MM.1S (cell line): Measurements from ENCODE around the gene KIAA0319L.

Experiments used
- DNase-seq: peaks from one replicate; pipeline ENCODE4 v3.0.0-alpha.2; 2015
- H2AFZ ChIP-seq: fragments of 300-600 bp; sonication (generic); 2 replicates; pipeline ENCODE4 v1.6.0; 2016; ENCODE audit warnings: antibody characterized with exemption, low read length
- H3F3A ChIP-seq: fragments of 300-600 bp; sonication (generic); 2 replicates; pipeline ENCODE4 v1.6.1; 2016; ENCODE audit warnings: mild to moderate bottlenecking, antibody characterized with exemption, low read length, moderate library complexity, mixed read lengths; ENCODE audit not compliant: insufficient read depth
- H3K27ac ChIP-seq: fragments of 300-600 bp; sonication (generic); 2 replicates; pipeline ENCODE4 v1.5.1; 2016; ENCODE audit warnings: mild to moderate bottlenecking, low read length
- H3K27me3 ChIP-seq: fragments of 300-600 bp; sonication (generic); replicated peaks from 2 replicates; pipeline ENCODE4 v1.6.0; 2016; ENCODE audit warnings: low read length; ENCODE audit not compliant: insufficient read depth
- H3K36me3 ChIP-seq: fragments of 300-600 bp; sonication (generic); replicated peaks from 2 replicates; pipeline ENCODE4 v1.6.1; 2016; ENCODE audit warnings: mild to moderate bottlenecking, low read length, mixed read lengths; ENCODE audit not compliant: insufficient read depth
- H3K4me1 ChIP-seq: fragments of 300-600 bp; sonication (generic); 2 replicates; pipeline ENCODE4 v1.6.1; 2016; ENCODE audit warnings: low read length, mixed read lengths
- H3K4me2 ChIP-seq: fragments of 300-600 bp; sonication (generic); 2 replicates; pipeline ENCODE4 v1.6.0; 2016; ENCODE audit warnings: low read depth, low read length
- H3K4me3 ChIP-seq: fragments of 300-600 bp; sonication (generic); 2 replicates; pipeline ENCODE4 v1.5.1; 2016; ENCODE audit warnings: low read length, mixed read lengths
- H3K79me2 ChIP-seq: fragments of 300-600 bp; sonication (generic); 2 replicates; pipeline ENCODE4 v1.6.1; 2016; ENCODE audit warnings: mixed run types, low read length, mixed read lengths
- H3K9ac ChIP-seq: fragments of 300-600 bp; sonication (generic); 2 replicates; pipeline ENCODE4 v1.6.1; 2016; ENCODE audit warnings: low read length, mixed read lengths
- H3K9me2 ChIP-seq: fragments of 300-600 bp; sonication (generic); replicated peaks from 2 replicates; pipeline ENCODE4 v1.6.1; 2016; ENCODE audit warnings: mild to moderate bottlenecking, low read length, mixed read lengths; ENCODE audit not compliant: insufficient read depth
- H3K9me3 ChIP-seq: fragments of 300-600 bp; sonication (generic); replicated peaks from 2 replicates; pipeline ENCODE4 v1.6.1; 2016; ENCODE audit warnings: mild to moderate bottlenecking, low read length, mixed read lengths; ENCODE audit not compliant: insufficient read depth
- H4K20me1 ChIP-seq: fragments of 300-600 bp; sonication (generic); 2 replicates; pipeline ENCODE4 v1.6.1; 2016; ENCODE audit warnings: mild to moderate bottlenecking, low read length, moderate library complexity, mixed read lengths; ENCODE audit not compliant: insufficient read depth
- CTCF ChIP-seq: fragments of 300-600 bp; sonication (generic); IDR thresholded peaks from 2 replicates; pipeline ENCODE4 v1.5.1; 2016; ENCODE audit warnings: antibody characterized with exemption, low read length, mixed read lengths
- EZH2 ChIP-seq: fragments of 300-600 bp; sonication (generic); optimal IDR thresholded peaks from 2 replicates; pipeline ENCODE3; 2017; ENCODE audit warnings: low read depth, mild to moderate bottlenecking, antibody characterized with exemption, low read length, mixed read lengths
- EZH2phosphoT487 ChIP-seq: fragments of 300-600 bp; sonication (generic); IDR thresholded peaks from 2 replicates; pipeline ENCODE4 v1.6.1; 2018; ENCODE audit warnings: antibody characterized with exemption, low read length

Gene KIAA0319L

GRCh38 chr1:35555601-35556477 is 1.4 kb downstream of the KIAA0319L start:
- Histone ChIP-seq H3K79me2 (peaks cover 43% of the 10 kb centered on the region), H3K36me3 (no peaks in the 10 kb centered on the region), H3K9ac (peak overlapping the region; percentile 87; the same call in 1 of the 2 replicates), H4K20me1 (no peaks in the 10 kb centered on the region), H3K4me1 (peaks cover 11% of the 10 kb centered on the region), H3K9me3 (no peaks in the 10 kb centered on the region), H3K9me2 (no peaks in the 10 kb centered on the region), H3F3A (peaks cover 5% of the 10 kb centered on the region; the same call in 1 of the 2 replicates), H3K27me3 (no peaks in the 10 kb centered on the region), H3K27ac (no peak overlapping the region; the same call in 1 of the 2 replicates), H3K4me2 (peak overlapping the region; percentile 88), H2AFZ (no peak overlapping the region), H3K4me3 (peak overlapping the region; percentile 85)
- TF ChIP-seq CTCF (no peak), EZH2 (no peak), EZH2phosphoT487 (no peak)
- no peak for DNase-seq

DNA sequence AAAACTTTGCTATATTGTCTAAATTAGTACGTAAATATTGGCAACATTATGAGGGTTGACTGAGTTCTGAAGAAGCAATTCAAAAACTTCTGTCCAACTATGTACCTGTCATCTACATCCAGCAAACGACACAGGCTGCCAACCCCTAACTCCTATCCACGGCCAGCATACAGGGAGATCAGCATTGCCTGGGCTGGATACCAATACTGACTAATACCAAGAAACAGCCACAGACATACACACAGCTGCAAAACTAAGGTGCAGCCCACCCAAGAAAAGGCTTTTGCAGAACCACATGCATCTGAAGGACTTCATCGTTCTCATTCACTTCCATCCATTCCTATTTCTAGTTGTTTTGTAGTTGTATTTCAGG is 2.0 kb downstream of the KIAA0319L start:
- TF ChIP-seq EZH2phosphoT487 (no peak), EZH2 (no peak), CTCF (no peak)
- H3K4me2 ChIP-seq = no peak overlapping the region
- H3K27ac ChIP-seq = no peak overlapping the region
- DNase-seq = no peak
- no peaks in the 10 kb centered on the region for H3K36me3 ChIP-seq
- no peak overlapping the region for H3K9ac ChIP-seq
- no peak overlapping the region for H3K4me3 ChIP-seq
- peaks cover 43% of the 10 kb centered on the region for H3K79me2 ChIP-seq
- no peak overlapping the region for H2AFZ ChIP-seq
- no peaks in the 10 kb centered on the region for H3K9me2 ChIP-seq
- H3K27me3 ChIP-seq = no peaks in the 10 kb centered on the region
- no peaks in the 10 kb centered on the region for H3K9me3 ChIP-seq
- H4K20me1 ChIP-seq = no peaks in the 10 kb centered on the region
- H3K4me1 ChIP-seq = peaks cover 11% of the 10 kb centered on the region
- peaks cover 5% of the 10 kb centered on the region; the same call in 1 of the 2 replicates for H3F3A ChIP-seq

GRCh38 chr1:35554266-35555211 is 2.7 kb downstream of the KIAA0319L start:
- H2AFZ ChIP-seq = no peak overlapping the region
- no peaks in the 10 kb centered on the region for H3K36me3 ChIP-seq
- peaks cover 11% of the 10 kb centered on the region for H3K4me1 ChIP-seq
- H3K9ac ChIP-seq = no peak overlapping the region
- peaks cover 5% of the 10 kb centered on the region; the same call in 1 of the 2 replicates for H3F3A ChIP-seq
- TF ChIP-seq CTCF = no peak
- TF ChIP-seq EZH2phosphoT487 = no peak
- no peak for TF ChIP-seq EZH2
- H3K9me2 ChIP-seq = no peaks in the 10 kb centered on the region
- H3K27ac ChIP-seq = no peak overlapping the region
- no peak overlapping the region for H3K4me3 ChIP-seq
- DNase-seq = no peak
- H3K27me3 ChIP-seq = no peaks in the 10 kb centered on the region
- H4K20me1 ChIP-seq = no peaks in the 10 kb centered on the region
- H3K9me3 ChIP-seq = no peaks in the 10 kb centered on the region
- peaks cover 43% of the 10 kb centered on the region for H3K79me2 ChIP-seq
- no peak overlapping the region for H3K4me2 ChIP-seq
